Neural progenitor cell (in vitro differentiated cells): Measurements from ENCODE around the gene MDGA2.

Experiments used
- EZH2 ChIP-seq: fragments of 200-600 bp; sonication (generic); IDR thresholded peaks from 2 replicates; pipeline ENCODE4 v1.6.1; 2017; ENCODE audit warnings: antibody characterized with exemption, mild to moderate bottlenecking, moderate library complexity
- TF ChIP-seq, protein P1 (sequence below): fragments of 200-600 bp; sonication (generic); IDR thresholded peaks from 2 replicates; pipeline ENCODE4 v1.5.1; 2017; ENCODE audit warnings: antibody characterized with exemption, mild to moderate bottlenecking

DNA sequence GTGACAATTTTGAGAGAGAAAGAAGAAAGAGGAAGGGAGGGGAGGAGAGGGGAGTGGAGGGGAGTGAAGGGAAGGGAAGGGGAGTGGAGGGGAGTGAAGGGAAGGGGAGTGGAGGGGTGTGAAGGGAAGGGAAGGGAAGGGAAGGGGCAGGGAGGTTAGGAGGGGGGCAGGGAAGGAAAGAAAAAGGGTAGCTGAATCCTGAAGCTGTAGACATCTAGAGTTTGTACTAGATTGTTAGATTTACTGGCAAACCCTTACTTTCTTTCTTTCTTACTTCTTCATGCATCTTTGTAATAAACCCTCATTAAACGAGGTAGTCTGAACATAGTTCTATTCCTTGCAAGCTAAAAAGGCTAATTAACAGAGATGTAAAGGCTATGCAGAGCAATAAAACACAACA lies 378.0 kb downstream of the MDGA2 start:
- no peak for TF ChIP-seq EZH2
- TF ChIP-seq, protein P1, sequence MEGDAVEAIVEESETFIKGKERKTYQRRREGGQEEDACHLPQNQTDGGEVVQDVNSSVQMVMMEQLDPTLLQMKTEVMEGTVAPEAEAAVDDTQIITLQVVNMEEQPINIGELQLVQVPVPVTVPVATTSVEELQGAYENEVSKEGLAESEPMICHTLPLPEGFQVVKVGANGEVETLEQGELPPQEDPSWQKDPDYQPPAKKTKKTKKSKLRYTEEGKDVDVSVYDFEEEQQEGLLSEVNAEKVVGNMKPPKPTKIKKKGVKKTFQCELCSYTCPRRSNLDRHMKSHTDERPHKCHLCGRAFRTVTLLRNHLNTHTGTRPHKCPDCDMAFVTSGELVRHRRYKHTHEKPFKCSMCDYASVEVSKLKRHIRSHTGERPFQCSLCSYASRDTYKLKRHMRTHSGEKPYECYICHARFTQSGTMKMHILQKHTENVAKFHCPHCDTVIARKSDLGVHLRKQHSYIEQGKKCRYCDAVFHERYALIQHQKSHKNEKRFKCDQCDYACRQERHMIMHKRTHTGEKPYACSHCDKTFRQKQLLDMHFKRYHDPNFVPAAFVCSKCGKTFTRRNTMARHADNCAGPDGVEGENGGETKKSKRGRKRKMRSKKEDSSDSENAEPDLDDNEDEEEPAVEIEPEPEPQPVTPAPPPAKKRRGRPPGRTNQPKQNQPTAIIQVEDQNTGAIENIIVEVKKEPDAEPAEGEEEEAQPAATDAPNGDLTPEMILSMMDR, result no peak
